ENCODE data around the gene ASB12.

DNA sequence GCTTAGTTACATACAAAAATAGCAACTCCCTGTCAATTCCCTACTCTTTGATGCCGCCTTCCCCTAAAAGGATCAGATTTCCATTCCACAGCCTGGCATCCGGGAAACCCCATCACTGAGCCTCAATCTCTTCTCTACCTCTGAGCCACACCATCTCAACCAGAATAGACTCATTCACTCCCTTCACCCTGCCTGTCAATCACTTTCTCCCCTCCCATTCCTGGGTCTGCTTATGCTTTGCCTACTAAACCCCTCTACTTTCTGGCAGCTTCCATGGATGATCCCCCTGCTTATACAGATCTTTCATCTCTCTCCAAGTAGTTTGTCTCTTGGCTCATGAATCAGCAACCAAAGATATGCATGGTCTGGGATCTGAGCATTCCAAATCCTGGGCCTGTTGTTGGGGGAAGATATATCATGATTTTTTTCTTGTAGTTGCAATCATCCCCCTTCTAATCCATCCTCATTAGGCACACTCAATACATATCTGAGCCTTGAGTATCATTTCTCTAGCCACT is 27.5 kb downstream of the ASB12 start:
- TF ChIP-seq JUN (IDR thresholded peaks at IDR 0.05), result no peak
- TF ChIP-seq, protein P1, sequence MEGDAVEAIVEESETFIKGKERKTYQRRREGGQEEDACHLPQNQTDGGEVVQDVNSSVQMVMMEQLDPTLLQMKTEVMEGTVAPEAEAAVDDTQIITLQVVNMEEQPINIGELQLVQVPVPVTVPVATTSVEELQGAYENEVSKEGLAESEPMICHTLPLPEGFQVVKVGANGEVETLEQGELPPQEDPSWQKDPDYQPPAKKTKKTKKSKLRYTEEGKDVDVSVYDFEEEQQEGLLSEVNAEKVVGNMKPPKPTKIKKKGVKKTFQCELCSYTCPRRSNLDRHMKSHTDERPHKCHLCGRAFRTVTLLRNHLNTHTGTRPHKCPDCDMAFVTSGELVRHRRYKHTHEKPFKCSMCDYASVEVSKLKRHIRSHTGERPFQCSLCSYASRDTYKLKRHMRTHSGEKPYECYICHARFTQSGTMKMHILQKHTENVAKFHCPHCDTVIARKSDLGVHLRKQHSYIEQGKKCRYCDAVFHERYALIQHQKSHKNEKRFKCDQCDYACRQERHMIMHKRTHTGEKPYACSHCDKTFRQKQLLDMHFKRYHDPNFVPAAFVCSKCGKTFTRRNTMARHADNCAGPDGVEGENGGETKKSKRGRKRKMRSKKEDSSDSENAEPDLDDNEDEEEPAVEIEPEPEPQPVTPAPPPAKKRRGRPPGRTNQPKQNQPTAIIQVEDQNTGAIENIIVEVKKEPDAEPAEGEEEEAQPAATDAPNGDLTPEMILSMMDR (IDR thresholded peaks at IDR 0.05), result no peak
- TF ChIP-seq, protein P2, sequence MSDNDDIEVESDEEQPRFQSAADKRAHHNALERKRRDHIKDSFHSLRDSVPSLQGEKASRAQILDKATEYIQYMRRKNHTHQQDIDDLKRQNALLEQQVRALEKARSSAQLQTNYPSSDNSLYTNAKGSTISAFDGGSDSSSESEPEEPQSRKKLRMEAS (IDR thresholded peaks at IDR 0.05), result no peak
- no peak for TF ChIP-seq REST (IDR thresholded peaks at IDR 0.05)
- TF ChIP-seq EP300 (IDR thresholded peaks at IDR 0.05), result no peak
- no peak for TF ChIP-seq SREBF2 (IDR thresholded peaks at IDR 0.05)
- no peak for TF ChIP-seq CEBPB (IDR thresholded peaks at IDR 0.05)
- TF ChIP-seq ESRRA (IDR thresholded peaks at IDR 0.05; ENCODE audit: borderline replicate concordance, low read length), result no peak

Measured in A549 (cell line).